Activated CD4-positive, alpha-beta memory T cell treated with anti-CD3 and anti-CD28 coated beads for 36 hours (primary cell): ENCODE data around the gene PTPRM. TPM values are rescaled to one million over a fixed set of nuclear protein-coding genes. Genes with fewer than 3 reads are reported as not detected.

Experiments
- CTCF ChIA-PET: fragments of 350-600 bp; sonication (Branson Sonifier 250); formaldehyde crosslinking; loops from one replicate; lab custom pipeline; 2021; ENCODE audit warnings: antibody characterized with exemption, inconsistent platforms; lab: Charles Lee
- POLR2A ChIA-PET: fragments of 350-600 bp; sonication (Branson Sonifier 250); formaldehyde crosslinking; loops from one replicate; lab custom pipeline; 2021; ENCODE audit warnings: antibody characterized with exemption; lab: Charles Lee
- DNase-seq: peaks from one replicate; pipeline ENCODE4 v3.0.0-alpha.2; 2020
- H3K27ac Mint-ChIP-seq: one replicate; pipeline ENCODE4 v1.8.0; 2021; ENCODE audit warnings: mixed read lengths
- H3K27me3 Mint-ChIP-seq: one replicate; pipeline ENCODE4 v1.8.0; 2021; ENCODE audit warnings: mixed read lengths
- H3K36me3 Mint-ChIP-seq: one replicate; pipeline ENCODE4 v1.8.0; 2021; ENCODE audit warnings: mixed read lengths
- H3K4me1 Mint-ChIP-seq: one replicate; pipeline ENCODE4 v1.8.0; 2021; ENCODE audit warnings: low read depth, mixed read lengths
- H3K4me3 Mint-ChIP-seq: one replicate; pipeline ENCODE4 v1.8.0; 2021; ENCODE audit warnings: mild to moderate bottlenecking, mixed read lengths
- H3K9me3 Mint-ChIP-seq: one replicate; pipeline ENCODE4 v1.8.0; 2021; ENCODE audit warnings: mixed read lengths
- intact Hi-C: fragments of 100-400 bp; cut with micrococcal nuclease; formaldehyde crosslinking; loops from one replicate; pipeline ENCODE4 v1.15.1; 2023
- total RNA-seq, 2 experiments: library from RNA; stranded (reverse); gene quantifications; one replicate each; pipeline ENCODE4 v1.2.3, GENCODE V29; 2021

PTPRM gene
- total RNA-seq, 2 experiments from 2014 or later, result 7.0 to 8.6 TPM

GRCh38 chr18:7671105-7671504 is 104.0 kb downstream of the PTPRM start:
- CTCF ChIA-PET, result no interaction called here
- DNase-seq, result no peak
- Mint-ChIP-seq H3K4me3 (no peak overlapping the region), H3K4me1 (no peaks in the 10 kb centered on the region), H3K9me3 (no peaks in the 10 kb centered on the region), H3K27me3 (no peaks in the 10 kb centered on the region), H3K27ac (no peak overlapping the region), H3K36me3 (no peaks in the 10 kb centered on the region)
- intact Hi-C loops, result no loop called here
- POLR2A ChIA-PET, result interaction anchor here (0.7 kb wide), 1 partner anchor 810 kb away, joined by 3 read pairs; no protein-coding TSS in a partner anchor

DNA sequence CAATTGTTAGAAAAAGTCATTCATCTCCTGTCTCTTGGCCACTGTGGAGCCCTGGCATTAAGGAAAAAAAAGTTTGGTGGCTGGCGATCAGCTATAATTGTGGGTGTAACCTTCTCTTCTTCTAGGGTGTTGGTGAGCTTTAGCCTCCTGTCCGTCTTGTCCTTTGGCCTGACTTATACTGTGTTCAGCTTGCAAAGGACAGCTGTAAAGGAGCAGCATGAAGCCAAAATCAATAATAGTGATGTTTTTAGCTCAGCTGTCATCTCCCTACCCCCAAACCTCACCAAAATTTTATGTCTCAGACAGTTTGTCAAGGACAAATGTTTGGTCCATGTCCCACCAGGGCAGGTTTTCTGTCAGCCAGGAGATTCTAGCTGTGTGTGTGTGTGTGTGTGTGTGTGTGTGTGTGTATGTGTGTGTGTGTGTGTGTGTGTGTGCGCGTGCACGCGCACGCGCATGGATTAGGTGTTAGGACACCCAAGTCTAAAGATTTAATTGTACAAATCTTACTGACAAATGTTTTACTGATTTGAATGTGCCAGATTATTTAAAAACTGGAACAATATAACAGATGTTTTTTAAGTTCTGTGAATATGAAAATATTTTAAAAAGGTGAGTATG is 109.2 kb downstream of the PTPRM start:
- no peaks in the 10 kb centered on the region for H3K27me3 Mint-ChIP-seq
- no peak overlapping the region for H3K27ac Mint-ChIP-seq
- no peak overlapping the region for H3K4me3 Mint-ChIP-seq
- H3K36me3 Mint-ChIP-seq, result no peaks in the 10 kb centered on the region
- intact Hi-C loops, result no loop called here
- CTCF ChIA-PET, result no interaction called here
- POLR2A ChIA-PET, result no interaction called here
- DNase-seq, result no peak
- H3K9me3 Mint-ChIP-seq, result no peaks in the 10 kb centered on the region
- H3K4me1 Mint-ChIP-seq, result no peaks in the 10 kb centered on the region

DNA sequence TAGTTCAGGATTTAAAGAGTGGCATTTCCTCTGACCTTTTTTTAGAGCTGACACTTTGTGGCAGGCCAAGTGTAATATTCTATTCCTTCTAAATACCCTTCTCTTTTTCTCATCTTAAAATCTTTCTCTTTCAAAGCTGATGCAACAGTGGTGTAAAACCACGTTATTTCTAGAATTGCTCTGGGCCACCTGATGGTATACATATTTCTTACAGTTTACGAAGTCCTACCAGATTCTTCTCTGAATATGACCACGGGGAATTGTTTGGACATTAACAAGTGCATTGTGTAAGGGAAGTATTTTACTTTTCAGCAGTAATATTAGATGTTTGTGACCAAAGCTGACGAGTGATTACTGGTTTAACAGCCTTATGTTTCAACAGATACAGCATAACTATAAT is 109.9 kb downstream of the PTPRM start:
- H3K4me1 Mint-ChIP-seq, result no peaks in the 10 kb centered on the region
- no peak overlapping the region for H3K4me3 Mint-ChIP-seq
- no peak for DNase-seq
- H3K36me3 Mint-ChIP-seq, result no peaks in the 10 kb centered on the region
- POLR2A ChIA-PET, result no interaction called here
- no peaks in the 10 kb centered on the region for H3K9me3 Mint-ChIP-seq
- CTCF ChIA-PET, result no interaction called here
- H3K27me3 Mint-ChIP-seq, result no peaks in the 10 kb centered on the region
- no peak overlapping the region for H3K27ac Mint-ChIP-seq
- intact Hi-C loops, result no loop called here

DNA sequence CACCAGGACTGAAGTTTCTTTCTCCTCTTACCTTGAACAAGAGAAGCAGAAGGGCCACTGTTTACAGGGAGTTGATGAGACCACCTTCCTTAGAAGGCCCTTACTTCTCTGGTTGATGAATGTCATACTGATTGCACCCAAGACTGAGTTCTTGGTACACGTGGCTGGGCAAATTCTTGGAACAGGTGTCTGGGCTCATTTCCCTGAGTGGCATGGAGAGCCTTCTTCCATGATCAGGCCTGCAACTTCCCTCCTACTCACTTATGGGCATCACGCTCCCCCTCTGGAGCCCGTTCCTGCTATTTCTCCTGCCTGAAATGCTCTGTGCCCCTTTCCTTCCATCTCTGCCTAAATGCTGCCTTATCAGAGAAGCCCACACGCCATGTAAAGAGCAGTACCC is 110.3 kb downstream of the PTPRM start:
- intact Hi-C loops, result no loop called here
- no peak for DNase-seq
- ChIA-PET CTCF (no interaction called here), POLR2A (no interaction called here)
- H3K4me3 Mint-ChIP-seq, result no peak overlapping the region
- H3K27ac Mint-ChIP-seq, result no peak overlapping the region
- no peaks in the 10 kb centered on the region for H3K9me3 Mint-ChIP-seq
- no peaks in the 10 kb centered on the region for H3K27me3 Mint-ChIP-seq
- no peaks in the 10 kb centered on the region for H3K4me1 Mint-ChIP-seq
- no peaks in the 10 kb centered on the region for H3K36me3 Mint-ChIP-seq

DNA sequence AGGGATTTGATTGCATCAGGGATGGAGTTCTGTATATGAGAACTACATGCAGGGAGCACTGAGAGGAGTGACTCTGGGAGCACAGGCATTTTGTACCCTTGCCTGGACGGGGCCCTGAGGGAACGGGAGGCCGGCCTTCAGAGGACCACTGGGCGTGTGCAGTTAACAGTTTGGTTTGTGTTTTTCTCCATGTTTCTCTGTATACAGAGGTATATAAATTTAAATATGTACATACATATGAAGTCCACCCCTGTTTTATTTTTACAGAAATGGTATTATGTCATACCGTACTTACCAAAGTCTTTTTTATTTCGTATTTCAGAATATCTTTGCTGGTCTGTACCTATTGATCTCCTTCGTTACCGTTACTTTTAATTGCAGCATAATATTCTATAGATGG is 111.3 kb downstream of the PTPRM start:
- no peak overlapping the region for H3K4me3 Mint-ChIP-seq
- ChIA-PET POLR2A (no interaction called here), CTCF (no interaction called here)
- no peaks in the 10 kb centered on the region for H3K9me3 Mint-ChIP-seq
- H3K4me1 Mint-ChIP-seq, result no peaks in the 10 kb centered on the region
- no peaks in the 10 kb centered on the region for H3K27me3 Mint-ChIP-seq
- DNase-seq, result no peak
- no peaks in the 10 kb centered on the region for H3K36me3 Mint-ChIP-seq
- no peak overlapping the region for H3K27ac Mint-ChIP-seq
- intact Hi-C loops, result no loop called here

GRCh38 chr18:7678801-7679200 is 111.7 kb downstream of the PTPRM start:
- ChIA-PET CTCF (no interaction called here), POLR2A (no interaction called here)
- no peak for DNase-seq
- Mint-ChIP-seq H3K36me3 (no peaks in the 10 kb centered on the region), H3K9me3 (no peaks in the 10 kb centered on the region), H3K27me3 (no peaks in the 10 kb centered on the region), H3K4me3 (no peak overlapping the region), H3K4me1 (no peaks in the 10 kb centered on the region), H3K27ac (no peak overlapping the region)
- intact Hi-C loops, result no loop called here

DNA sequence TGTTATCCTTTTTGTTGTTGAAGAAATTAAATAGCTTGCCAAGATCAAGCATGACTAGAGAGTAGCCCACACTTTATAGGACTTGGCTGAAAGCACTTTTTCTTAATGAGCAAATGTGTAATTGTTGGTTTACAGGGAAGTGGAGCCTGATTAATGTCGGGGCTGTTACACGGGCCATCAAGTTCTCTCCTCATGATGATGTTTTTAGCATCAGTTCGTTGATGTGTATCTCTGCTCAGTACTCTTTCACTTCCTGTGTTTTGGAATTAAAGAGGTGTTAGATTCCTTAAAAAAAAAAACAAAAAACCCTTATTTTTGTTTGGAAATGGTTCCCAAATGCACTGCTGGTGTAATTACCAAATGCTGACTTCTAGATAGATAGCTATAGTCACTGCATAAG is 114.2 kb downstream of the PTPRM start:
- Mint-ChIP-seq H3K9me3 (no peaks in the 10 kb centered on the region), H3K27me3 (no peaks in the 10 kb centered on the region), H3K4me3 (no peak overlapping the region), H3K36me3 (no peaks in the 10 kb centered on the region), H3K4me1 (no peaks in the 10 kb centered on the region), H3K27ac (no peak overlapping the region)
- POLR2A ChIA-PET, result no interaction called here
- intact Hi-C loops, result no loop called here
- CTCF ChIA-PET, result interaction anchor here (0.6 kb wide), 1 partner anchor 221 kb away, joined by 3 read pairs; no protein-coding TSS in a partner anchor
- no peak for DNase-seq

DNA sequence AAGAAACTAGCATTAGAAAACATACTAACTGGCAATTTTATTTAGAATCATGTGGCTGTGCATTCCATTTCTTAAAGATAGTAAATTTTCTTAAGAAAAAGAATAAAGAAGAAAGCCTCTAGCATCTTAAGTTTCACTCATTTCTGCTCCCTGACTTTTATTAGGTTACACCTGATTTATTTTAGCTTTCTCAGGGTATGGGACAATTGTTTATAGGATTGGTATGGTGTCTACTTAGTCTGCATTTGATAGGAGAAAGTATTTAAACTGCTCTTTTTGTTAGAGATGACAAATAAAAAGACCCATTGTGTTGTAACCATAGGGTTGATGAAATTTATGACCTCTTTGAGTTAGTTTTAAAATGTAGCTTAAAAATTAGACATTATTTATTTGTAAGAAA is 115.2 kb downstream of the PTPRM start:
- no peak overlapping the region for H3K27ac Mint-ChIP-seq
- ChIA-PET POLR2A (no interaction called here), CTCF (no interaction called here)
- no peaks in the 10 kb centered on the region for H3K36me3 Mint-ChIP-seq
- H3K4me1 Mint-ChIP-seq, result no peaks in the 10 kb centered on the region
- intact Hi-C loops, result no loop called here
- no peak overlapping the region for H3K4me3 Mint-ChIP-seq
- H3K9me3 Mint-ChIP-seq, result no peaks in the 10 kb centered on the region
- DNase-seq, result no peak
- no peaks in the 10 kb centered on the region for H3K27me3 Mint-ChIP-seq

DNA sequence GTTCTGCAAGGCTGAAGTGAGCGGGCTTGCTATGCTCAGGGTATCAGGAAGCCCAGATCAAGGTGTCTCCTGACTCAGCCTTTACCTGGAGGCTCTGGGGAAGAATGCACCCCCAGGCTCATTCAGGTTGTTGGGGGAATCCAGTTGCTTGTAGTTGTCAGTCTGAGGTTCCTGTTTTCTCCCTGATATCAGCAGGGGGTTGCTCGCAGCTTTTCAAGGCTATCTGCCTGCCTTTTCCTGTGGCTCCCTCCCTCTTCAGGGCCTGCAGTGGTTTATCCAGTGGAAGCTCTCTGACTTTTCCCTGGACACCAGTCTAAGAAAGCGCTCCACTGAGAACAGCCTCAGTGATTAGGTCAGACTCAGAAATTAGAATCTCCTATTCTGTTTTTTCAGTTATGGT is 116.6 kb downstream of the PTPRM start:
- H3K27me3 Mint-ChIP-seq, result no peaks in the 10 kb centered on the region
- H3K27ac Mint-ChIP-seq, result no peak overlapping the region
- DNase-seq, result no peak
- CTCF ChIA-PET, result interaction anchor here (0.9 kb wide), 1 partner anchor 117 kb away, joined by 3 read pairs; the partner anchor contains the start of gene PTPRM
- H3K4me1 Mint-ChIP-seq, result no peaks in the 10 kb centered on the region
- intact Hi-C loops, result no loop called here
- no peaks in the 10 kb centered on the region for H3K36me3 Mint-ChIP-seq
- H3K9me3 Mint-ChIP-seq, result no peaks in the 10 kb centered on the region
- POLR2A ChIA-PET, result no interaction called here
- H3K4me3 Mint-ChIP-seq, result no peak overlapping the region

DNA sequence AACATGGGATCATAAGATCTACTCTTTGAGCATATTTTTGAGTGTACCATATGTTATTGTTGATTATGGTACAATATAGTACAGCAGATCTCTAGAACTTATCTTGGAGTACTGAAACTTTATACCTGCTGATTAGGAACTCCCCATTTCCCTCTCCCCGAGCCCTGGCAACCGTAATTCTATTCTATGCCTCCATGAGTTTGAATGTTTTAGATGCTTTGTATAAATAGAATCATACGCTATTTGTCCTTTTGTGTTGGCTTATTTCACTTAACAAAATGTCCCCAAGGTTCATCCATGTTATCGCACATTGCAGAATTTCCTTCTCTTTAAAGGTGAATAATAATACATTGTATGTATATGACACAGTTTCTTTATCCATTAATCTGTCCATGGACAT is 117.2 kb downstream of the PTPRM start:
- H3K27me3 Mint-ChIP-seq, result no peaks in the 10 kb centered on the region

DNA sequence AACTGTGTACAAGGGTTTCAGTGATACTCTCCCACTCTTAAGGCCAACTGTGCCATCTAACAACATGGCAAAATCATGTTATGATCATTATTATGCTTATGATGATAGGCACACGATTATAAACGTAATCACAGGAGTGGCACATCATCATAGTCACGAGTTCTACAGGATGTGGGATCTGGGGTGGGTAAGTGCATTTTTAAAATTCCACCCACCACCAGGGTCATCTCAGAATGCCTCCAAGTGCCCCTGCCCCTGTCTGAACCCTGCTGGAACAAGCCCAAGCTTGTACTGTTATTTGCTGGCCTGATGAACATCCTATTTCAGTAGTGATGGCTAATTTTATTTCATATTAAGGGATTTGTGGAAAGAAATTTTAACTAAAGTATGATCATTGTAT is 117.8 kb downstream of the PTPRM start:
- H3K27ac Mint-ChIP-seq, result no peak overlapping the region
- no peak overlapping the region for H3K4me3 Mint-ChIP-seq
- intact Hi-C loops, result no loop called here
- no peak for DNase-seq
- H3K36me3 Mint-ChIP-seq, result no peaks in the 10 kb centered on the region
- no peaks in the 10 kb centered on the region for H3K27me3 Mint-ChIP-seq
- no peaks in the 10 kb centered on the region for H3K4me1 Mint-ChIP-seq
- ChIA-PET POLR2A (no interaction called here), CTCF (no interaction called here)
- H3K9me3 Mint-ChIP-seq, result no peaks in the 10 kb centered on the region

More for the DNA sequence above, 117.2 kb downstream of the PTPRM start:
- no peaks in the 10 kb centered on the region for H3K9me3 Mint-ChIP-seq
- intact Hi-C loops, result no loop called here
- POLR2A ChIA-PET, result no interaction called here
- H3K36me3 Mint-ChIP-seq, result no peaks in the 10 kb centered on the region
- DNase-seq, result no peak
- no peak overlapping the region for H3K4me3 Mint-ChIP-seq
- CTCF ChIA-PET, result no interaction called here
- H3K4me1 Mint-ChIP-seq, result no peaks in the 10 kb centered on the region
- no peak overlapping the region for H3K27ac Mint-ChIP-seq

DNA sequence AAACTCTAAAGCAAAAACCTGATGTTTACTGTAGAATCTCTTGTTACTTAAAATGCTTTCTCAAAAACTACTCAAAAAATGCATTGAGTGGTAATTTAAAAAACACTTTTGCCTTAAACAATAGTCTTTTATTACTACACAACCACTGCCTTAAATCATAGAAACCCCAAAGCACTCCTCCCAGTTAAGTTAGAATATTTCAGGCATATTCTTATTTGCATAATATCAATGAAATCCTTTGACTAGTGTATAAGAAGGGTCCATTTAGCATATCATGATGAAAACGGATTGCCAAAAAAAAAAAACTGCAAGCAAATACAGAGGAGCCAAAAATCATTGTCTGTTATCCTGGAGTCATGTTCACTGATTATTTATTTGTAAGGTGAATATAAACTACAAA is 119.2 kb downstream of the PTPRM start:
- H3K27me3 Mint-ChIP-seq, result no peaks in the 10 kb centered on the region
- H3K9me3 Mint-ChIP-seq, result no peaks in the 10 kb centered on the region
- CTCF ChIA-PET, result no interaction called here
- no peaks in the 10 kb centered on the region for H3K36me3 Mint-ChIP-seq
- no peak overlapping the region for H3K27ac Mint-ChIP-seq
- no peaks in the 10 kb centered on the region for H3K4me1 Mint-ChIP-seq
- H3K4me3 Mint-ChIP-seq, result no peak overlapping the region
- no peak for DNase-seq
- POLR2A ChIA-PET, result no interaction called here
- intact Hi-C loops, result no loop called here

DNA sequence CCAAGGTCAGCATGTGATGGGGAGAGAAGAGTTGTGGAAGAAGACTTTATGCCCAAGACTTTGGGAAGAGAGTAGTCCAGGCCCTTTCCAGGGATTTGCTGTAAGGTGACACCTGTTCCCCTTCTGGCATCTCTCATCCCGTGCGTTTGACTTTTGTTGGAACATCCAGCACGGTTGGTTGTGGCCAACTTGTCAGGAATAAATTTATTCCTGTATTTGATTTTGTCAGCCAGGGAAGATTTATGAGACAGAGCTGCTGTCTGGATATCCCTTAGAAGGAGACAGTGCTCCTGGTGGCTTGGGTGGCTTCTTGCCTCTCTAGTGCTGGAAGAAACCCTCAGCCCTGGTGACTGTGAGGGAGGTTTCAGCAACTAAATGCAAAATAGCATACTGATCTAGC is 121.5 kb downstream of the PTPRM start:
- POLR2A ChIA-PET, result no interaction called here
- no peaks in the 10 kb centered on the region for H3K9me3 Mint-ChIP-seq
- no peak overlapping the region for H3K4me3 Mint-ChIP-seq
- intact Hi-C loops, result no loop called here
- no peaks in the 10 kb centered on the region for H3K36me3 Mint-ChIP-seq
- no peak overlapping the region for H3K27ac Mint-ChIP-seq
- H3K27me3 Mint-ChIP-seq, result no peaks in the 10 kb centered on the region
- CTCF ChIA-PET, result no interaction called here
- DNase-seq, result no peak
- H3K4me1 Mint-ChIP-seq, result no peaks in the 10 kb centered on the region
